HG03520 (cell line): ENCODE measurements around the gene MAF.

Source experiments
- ATAC-seq: cut with Tn5 transposase; IDR thresholded peaks from one replicate; pipeline ENCODE4 v1.9.1; 2021; ENCODE audit warnings: mild to moderate bottlenecking, moderate library complexity; ENCODE audit not compliant: unreplicated experiment

Gene MAF

GRCh38 chr16:79592186-79592585, 8.4 kb downstream of the MAF start:
- no peak for ATAC-seq

- no peak for ATAC-seq
Observed at GRCh38 chr16:79589601-79590102, 10.9 kb downstream of the MAF start.

GRCh38 chr16:79587897-79588296, 12.6 kb downstream of the MAF start:
- no peak for ATAC-seq

- no peak for ATAC-seq
Observed at GRCh38 chr16:79587296-79587695, 13.2 kb downstream of the MAF start.

- no peak for ATAC-seq
Observed at GRCh38 chr16:79582789-79583188, 17.7 kb downstream of the MAF start.

GRCh38 chr16:79580453-79581191, 19.9 kb downstream of the MAF start:
- ATAC-seq = no peak

- ATAC-seq = no peak
Observed at GRCh38 chr16:79576602-79577001, 23.9 kb downstream of the MAF start.

- ATAC-seq = no peak
Observed at GRCh38 chr16:79573884-79574283, 26.7 kb downstream of the MAF start.

- ATAC-seq = no peak
Observed at GRCh38 chr16:79573071-79573470, 27.5 kb downstream of the MAF start.

GRCh38 chr16:79571903-79572535, 28.5 kb downstream of the MAF start:
- no peak for ATAC-seq

- ATAC-seq = no peak
Observed at GRCh38 chr16:79571065-79571902, 29.3 kb downstream of the MAF start.

- no peak for ATAC-seq
Observed at GRCh38 chr16:79564671-79565107, 35.8 kb downstream of the MAF start.

- no peak for ATAC-seq
Observed at GRCh38 chr16:79563921-79564320, 36.6 kb downstream of the MAF start.

- ATAC-seq = no peak
Observed at GRCh38 chr16:79562166-79562823, 38.2 kb downstream of the MAF start.

- ATAC-seq = no peak
Observed at GRCh38 chr16:79561729-79562128, 38.8 kb downstream of the MAF start.

GRCh38 chr16:79560923-79561322, 39.6 kb downstream of the MAF start:
- no peak for ATAC-seq

- ATAC-seq = no peak
Observed at GRCh38 chr16:79560318-79560717, 40.2 kb downstream of the MAF start.

GRCh38 chr16:79559532-79559931, 41.0 kb downstream of the MAF start:
- no peak for ATAC-seq

- ATAC-seq = no peak
Observed at GRCh38 chr16:79557421-79557820, 43.1 kb downstream of the MAF start.

- no peak for ATAC-seq
Observed at GRCh38 chr16:79554912-79555311, 45.6 kb downstream of the MAF start.

GRCh38 chr16:79550373-79550772, 50.2 kb downstream of the MAF start:
- ATAC-seq = no peak
